Activated CD4-positive, alpha-beta T cell treated with anti-CD3 and anti-CD28 coated beads, Interleukin-2, amount 50 U/mL, for 4 hours (primary cell): ENCODE results near the gene RASGEF1C.

Source experiments
- DNase-seq, 2 experiments: peaks; one replicate each; pipeline ENCODE4 v3.0.0-alpha.2; 2020

The RASGEF1C gene

DNA sequence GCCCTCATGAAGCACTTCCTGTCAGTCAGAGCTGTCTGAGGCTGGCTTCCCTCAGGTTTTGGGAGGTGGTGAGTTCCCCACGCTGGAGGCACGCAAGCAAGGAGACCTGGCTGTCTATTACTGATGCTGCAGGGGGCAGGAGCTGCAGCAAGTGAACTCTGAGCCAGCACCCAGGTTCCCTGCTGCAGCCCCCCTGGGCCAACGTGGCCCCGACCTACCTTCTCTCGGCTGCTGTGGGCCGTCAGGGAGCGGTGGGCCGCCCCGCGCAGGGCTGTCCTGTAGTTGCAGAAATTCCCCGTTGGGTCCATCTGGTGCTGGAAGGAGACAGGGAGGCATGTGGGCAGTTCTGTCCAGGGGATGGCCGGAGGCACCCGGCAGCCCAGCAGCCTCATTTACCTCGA is 90.6 kb downstream of the RASGEF1C start:
- no peak for DNase-seq

DNA sequence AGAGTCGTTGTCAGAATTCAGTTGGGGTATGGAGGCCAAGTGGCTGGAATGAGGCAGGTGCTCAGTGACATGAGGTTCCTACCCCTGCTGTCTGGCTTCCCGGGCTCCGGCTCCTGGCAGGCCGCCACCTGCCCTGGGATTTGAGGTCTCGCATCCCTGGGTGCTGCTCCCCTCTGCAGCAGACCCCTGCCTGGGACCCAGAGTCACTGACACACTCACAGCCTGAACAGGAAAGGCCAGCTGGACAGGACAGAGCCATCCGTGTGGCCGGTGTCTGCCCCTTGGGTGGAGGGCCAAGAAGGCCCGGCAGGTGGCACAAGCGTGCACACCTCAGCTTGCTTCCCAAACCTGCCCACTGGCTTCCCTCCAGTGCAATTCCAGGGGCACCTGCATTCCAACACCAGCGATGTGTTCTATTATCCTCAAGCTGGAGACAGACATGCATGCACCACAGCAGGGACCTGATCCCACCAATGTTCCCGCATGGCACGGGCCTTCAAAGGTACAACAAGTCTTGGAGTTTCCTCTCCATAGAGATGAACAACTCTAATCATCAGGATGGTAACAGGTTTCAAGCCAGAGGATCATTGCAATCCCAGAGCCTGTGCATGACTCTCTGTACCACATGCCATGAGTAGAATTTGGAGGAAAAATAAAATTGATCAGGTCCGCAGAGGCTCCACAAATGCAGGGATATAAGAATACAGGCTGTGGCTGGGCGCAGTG is 91.8 kb downstream of the RASGEF1C start:
- DNase-seq, result no peak

GRCh38 chr5:180116077-180116999 is 92.7 kb downstream of the RASGEF1C start:
- DNase-seq, result no peak

DNA sequence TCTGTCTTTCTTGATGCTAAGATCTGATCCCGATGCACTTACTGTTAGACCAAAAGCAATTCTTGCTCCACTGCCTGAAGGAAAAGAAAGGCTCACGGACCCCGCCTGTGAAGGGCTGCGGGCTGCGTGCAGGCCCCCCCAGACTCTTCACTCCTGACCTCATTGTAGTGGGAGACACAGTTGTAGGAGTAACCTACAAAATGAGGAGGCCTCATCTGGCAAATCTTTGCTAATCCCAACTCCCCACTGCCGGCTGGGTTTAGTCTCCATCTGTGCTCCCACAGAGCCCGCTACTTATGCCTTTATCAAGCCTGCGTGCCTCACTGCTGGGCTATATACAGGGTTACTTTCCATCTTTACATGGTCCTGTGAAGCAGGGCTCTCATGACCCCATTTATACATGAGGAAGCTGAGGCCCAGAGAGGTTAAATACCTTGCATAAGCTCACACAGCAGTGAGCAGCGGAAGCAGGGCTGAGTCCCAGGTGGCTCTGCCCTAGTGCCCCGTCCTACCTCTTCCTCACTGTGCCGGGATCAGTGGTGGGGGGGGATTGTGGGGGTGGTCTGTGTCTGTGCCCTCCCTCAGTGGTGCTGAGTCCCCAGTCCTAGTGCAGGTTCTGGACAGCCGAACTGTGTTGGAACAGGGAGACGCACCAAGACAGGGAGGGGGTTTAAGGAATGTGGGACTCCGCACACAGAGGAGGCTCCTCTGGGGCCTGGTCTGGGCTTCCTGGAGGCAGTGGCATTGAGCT is 93.5 kb downstream of the RASGEF1C start:
- DNase-seq, result no peak

DNA sequence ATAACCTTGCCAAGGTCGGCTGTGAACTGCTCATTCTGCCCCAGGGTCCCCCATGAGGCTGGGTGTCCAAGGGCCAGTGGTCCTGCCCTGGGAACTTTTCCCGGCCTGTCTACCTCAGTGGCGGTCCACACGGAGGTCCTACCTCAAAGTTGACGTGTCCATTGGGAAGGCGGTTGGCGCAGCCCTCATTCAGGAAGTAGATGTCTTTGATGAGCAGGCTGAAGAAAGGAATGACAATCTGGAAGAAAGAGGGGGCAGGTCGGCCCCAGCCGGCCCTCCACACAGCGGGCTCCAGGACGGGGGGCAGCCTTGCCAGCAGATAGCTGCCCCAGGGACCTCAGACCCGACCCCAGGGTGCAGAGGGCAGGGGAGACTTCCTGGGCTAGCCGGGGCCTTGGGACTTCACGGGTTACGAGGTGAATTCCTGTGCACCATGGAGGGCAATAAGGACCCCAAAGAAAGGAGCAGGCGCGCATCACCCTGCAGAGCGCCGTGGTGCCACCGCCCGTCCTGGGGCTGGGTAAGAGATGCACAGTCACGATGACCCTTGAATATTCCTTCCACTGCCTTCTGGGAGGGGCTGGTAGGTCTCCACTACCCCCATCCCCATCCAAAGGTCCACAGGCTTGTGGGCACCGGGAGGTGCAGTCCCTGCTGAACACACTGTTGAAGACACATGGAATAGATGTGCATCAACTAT is 94.6 kb downstream of the RASGEF1C start:
- DNase-seq, result no peak

DNA sequence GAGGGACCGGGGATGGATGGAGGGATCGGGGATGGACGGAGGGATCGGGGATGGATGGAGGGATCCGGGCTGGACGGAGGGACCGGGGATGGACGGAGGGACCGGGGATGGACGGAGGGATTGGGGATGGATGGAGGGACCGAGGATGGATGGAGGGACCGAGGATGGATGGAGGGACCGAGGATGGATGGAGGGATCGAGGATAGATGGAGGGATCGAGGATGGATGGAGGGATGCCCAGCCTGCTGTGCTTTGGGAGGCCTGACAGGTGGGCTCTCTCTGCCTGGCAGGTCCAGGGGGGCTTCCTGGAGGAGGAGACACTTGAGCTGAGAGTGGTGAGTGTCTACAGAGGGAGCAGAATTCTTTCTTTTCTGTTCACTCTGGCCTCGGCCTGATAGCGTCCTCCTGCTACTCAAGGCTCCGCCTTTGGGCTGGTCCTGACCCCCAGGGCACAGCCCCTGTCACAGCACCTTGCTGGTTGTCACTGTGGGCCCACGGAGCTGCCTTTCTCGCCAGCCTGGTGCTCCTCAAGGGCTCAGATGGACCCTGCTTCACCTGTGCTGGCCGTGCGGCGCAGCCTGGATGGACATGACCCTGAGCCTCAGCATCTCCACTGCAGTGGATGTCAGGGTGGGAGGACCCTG is 95.2 kb downstream of the RASGEF1C start:
- DNase-seq, result no peak

DNA sequence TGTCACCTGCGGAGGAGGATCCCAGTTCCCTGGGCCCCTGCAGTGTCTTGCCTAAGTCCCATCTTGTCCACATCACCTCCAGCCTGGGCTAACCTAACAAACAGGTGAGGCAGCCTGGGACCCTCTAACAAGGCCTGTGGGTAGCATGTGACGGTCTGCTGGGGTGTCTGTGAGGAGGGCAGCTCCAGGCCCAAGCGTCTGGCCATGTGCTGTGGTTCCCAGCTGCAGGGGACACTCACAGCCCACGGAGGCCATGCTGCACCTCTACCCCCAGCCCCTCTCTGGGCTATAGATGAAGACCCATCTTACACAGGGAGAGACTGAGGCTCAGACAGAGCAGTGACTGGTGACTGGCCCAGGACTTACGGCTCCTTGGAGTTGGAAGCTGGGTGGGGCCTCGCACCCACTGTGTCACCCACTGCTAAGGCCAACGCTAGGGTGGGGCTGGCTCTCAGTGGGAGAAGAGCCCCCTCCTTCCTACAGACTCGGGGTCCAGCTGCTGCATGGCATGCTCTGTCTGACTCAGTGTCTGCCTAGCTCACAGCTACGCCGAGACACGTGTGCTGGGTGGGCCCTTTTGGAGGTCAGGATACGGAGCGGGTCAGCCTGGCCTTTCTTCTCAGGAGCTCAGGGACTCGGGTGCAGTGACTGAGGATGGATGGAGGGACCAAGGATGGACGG is 96.7 kb downstream of the RASGEF1C start:
- DNase-seq, result no peak

DNA sequence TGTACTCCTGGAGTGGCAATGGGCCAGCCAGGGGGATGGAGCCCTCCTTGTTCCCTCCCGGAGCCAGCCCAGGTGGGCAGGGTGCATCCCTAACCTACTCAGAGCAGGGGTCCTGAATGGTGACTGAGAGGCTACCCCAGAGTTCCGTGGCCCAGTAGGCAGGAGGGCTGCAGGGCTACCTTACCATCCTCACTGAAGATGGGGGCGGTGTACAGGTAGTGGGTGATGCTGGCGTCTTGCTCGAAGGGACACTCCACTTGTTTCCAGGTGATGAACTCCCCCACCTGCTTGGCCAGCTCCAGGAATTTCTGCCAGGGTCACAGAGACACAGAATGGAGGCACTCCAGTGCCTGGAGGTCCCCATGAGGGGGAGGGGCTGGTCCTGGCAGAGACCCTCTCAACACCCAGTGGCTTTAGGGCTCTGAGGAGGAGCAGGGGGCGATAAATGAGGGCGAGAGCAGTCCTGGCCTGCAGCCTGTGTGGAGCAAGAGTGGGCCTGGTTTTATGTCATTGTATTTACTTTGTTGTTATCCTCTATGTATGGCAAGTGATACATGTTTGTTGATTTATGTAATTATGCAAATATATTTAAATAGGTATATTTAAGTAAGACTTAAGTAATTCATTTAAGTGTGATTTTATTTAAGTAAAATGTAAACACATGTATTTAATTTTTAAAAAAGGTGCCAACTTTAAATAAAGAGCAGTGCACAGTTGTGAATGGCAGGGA is 97.6 kb downstream of the RASGEF1C start:
- DNase-seq, result no peak

- no peak for DNase-seq
These were observed 99.1 kb downstream of the RASGEF1C start for GRCh38 chr5:180109920-180110319.

DNA sequence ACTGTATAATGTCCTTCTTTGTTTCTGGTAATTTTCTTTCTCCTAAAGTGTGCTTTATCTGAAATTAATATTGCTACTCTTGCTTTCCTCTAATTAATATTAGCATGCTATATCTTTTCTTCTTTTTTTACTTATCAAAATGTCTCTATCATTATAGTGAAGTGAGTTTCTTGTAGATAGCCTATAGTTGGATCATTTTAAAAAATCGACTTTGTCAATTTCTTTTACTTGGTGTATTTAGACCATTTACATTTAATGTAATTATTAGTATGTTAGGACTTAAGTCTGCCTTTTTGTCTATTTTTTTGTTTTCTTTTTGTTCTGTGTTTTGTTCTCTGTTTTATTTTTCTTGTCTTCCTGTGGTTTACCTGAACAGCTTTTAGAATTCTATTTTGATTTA is 102.0 kb downstream of the RASGEF1C start:
- DNase-seq, result no peak

- DNase-seq, result no peak
These were observed 103.1 kb downstream of the RASGEF1C start for GRCh38 chr5:180105827-180106312.

DNA sequence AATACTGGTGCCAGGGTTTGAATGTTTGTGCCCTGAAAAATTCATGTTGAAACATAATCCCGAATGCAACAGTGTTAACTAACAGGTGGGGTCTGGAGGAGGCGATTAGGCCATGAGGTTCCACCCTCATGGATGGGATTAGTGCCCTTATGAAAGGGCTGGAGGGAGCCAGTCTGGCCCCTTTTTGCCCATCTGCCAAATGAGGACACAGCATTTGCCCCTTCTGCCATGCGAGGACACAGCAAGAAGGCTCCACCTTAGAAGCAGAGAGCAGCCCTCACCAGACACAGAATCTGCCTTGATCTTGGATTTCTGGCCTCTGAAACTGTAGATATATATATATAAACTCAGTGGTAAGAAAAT is 104.9 kb downstream of the RASGEF1C start:
- no peak for DNase-seq

DNA sequence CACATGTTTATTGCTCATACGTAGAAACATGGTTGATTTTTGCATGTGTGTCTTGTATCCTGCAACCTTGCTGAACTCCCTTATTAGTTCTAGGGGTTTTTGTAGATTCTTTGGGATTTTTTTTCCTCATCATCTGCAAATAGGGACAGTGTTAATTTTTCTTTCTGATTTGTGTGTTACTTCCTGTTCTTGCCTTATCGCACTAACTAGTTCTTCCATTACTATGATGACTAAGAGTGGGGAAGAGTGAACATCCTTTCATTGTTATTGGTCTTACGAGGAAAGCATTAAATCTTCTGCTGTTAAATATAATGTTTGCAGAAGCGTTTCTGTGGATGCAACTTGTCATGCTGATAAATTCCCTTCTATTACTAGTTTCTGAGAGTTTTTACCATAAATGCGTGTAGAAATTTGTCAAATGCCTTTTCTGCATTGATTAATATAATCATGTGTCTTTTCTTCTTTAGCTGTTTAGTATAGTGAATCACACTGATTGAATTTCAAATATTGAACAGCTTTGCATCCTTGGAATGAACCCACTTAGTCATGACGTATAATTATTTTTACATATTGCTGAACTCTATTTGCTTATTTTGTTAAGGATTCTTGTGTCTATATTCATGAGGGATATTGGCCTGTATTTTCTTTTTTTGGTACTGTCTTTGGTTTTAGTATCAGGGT is 105.4 kb downstream of the RASGEF1C start:
- no peak for DNase-seq

GRCh38 chr5:180102636-180103035 is 106.4 kb downstream of the RASGEF1C start:
- no peak for DNase-seq

DNA sequence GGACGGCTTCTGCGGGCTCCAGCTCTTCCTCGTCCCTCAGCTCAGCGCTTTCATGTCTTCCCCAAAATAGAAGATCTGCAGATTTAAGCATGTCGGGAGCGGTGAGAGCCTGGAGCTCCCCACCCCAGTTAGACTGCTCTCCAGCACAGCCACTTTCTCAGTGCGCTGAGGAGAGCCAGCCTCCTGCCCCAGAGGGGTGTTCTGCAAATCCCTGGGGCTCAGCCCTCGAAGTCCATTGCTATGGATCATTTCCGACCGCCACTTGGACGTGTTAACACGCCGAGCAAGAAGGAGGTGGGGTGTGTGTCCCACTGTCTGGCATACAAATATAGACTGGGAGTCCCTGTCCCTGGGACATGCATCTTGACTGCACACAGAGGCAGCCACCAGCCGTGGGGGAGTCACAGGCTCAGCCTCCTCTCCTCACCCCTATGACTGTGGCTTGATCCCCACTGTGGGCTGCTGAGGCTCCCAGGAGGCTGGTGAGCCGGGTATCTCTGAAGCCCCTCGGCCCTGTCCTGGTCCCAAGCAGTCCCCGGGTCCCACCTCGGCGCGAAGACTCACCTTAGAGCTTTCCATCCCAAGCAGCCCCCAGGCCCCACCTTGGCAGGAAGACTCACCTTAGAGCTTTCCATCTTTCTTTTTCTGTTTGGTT is 107.4 kb downstream of the RASGEF1C start:
- DNase-seq, result no peak

GRCh38 chr5:180100621-180101450 is 108.2 kb downstream of the RASGEF1C start:
- DNase-seq, result no peak

GRCh38 chr5:180099733-180100611 is 109.0 kb downstream of the RASGEF1C start:
- no peak for DNase-seq
